ENCODE measurements around the gene SLAIN2. TPM values are rescaled to one million over a fixed set of nuclear protein-coding genes. Genes with fewer than 3 reads are reported as not detected.

SLAIN2 gene
- total RNA-seq, 1 experiment from 2014 or later: 30.8 TPM

DNA sequence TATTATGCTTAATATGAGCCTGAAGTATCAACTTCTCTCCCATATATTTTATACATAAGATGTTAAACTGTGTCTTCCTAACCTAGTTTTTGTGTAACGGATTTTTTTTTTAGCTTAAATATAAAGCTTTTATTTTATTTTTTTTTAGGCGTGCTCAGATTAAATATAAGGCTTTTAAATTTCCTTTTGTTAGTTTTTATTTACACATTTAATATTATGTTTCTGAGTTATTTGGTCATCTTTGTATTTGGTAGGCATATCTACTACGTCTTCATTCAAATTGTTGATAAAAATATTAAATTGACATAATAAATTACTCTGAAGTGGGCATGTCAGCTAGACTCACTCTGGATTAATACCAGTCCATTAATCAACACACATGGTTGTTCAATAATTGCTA, 4.2 kb downstream of the SLAIN2 start:
- H4K20me1 ChIP-seq (ENCODE audit: control insufficient read depth, insufficient read depth, insufficient read length): no peaks in the 10 kb centered on the region
- no peak for DNase-seq
- H2AK5ac ChIP-seq (ENCODE audit: insufficient read length, low read length): no peak overlapping the region
- H3K23me2 ChIP-seq (ENCODE audit: insufficient read length, low read depth, low read length, poor library complexity, severe bottlenecking): peaks cover 10% of the 10 kb centered on the region
- TF ChIP-seq, protein P1, sequence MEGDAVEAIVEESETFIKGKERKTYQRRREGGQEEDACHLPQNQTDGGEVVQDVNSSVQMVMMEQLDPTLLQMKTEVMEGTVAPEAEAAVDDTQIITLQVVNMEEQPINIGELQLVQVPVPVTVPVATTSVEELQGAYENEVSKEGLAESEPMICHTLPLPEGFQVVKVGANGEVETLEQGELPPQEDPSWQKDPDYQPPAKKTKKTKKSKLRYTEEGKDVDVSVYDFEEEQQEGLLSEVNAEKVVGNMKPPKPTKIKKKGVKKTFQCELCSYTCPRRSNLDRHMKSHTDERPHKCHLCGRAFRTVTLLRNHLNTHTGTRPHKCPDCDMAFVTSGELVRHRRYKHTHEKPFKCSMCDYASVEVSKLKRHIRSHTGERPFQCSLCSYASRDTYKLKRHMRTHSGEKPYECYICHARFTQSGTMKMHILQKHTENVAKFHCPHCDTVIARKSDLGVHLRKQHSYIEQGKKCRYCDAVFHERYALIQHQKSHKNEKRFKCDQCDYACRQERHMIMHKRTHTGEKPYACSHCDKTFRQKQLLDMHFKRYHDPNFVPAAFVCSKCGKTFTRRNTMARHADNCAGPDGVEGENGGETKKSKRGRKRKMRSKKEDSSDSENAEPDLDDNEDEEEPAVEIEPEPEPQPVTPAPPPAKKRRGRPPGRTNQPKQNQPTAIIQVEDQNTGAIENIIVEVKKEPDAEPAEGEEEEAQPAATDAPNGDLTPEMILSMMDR (conservative IDR thresholded peaks at IDR 0.05): no peak
- no peak overlapping the region for H2BK20ac ChIP-seq (ENCODE audit: low read depth, low read length, poor library complexity, severe bottlenecking)
- Mint-ChIP-seq H3K27me3 (ENCODE audit: low read depth) (no peaks in the 10 kb centered on the region), H3K4me3 (no peak overlapping the region), H3K9me3 (no peaks in the 10 kb centered on the region), H3K4me1 (peaks cover 49 to 50% of the 10 kb centered on the region in 2 experiments), H3K27ac (no peak overlapping the region), H3K36me3 (ENCODE audit: insufficient read depth in 1 of 3, low read depth in 3 of 3) (peaks cover 0 to 2% (median 0%) of the 10 kb centered on the region in 3 experiments; a peak in 1 of 7 replicates)
- no peak overlapping the region for H2BK120ac ChIP-seq (ENCODE audit: low read depth, low read length, poor library complexity, severe bottlenecking)
- no peak overlapping the region for H2AFZ ChIP-seq (ENCODE audit: low read length)
- H3K56ac ChIP-seq (ENCODE audit: insufficient read length, low read depth, low read length): no peak overlapping the region
- H4K5ac ChIP-seq (ENCODE audit: insufficient read length, low read depth, low read length): no peak overlapping the region
- H2BK12ac ChIP-seq (ENCODE audit: insufficient read length, low read depth, low read length): no peak overlapping the region
- no peaks in the 10 kb centered on the region for H3K79me1 ChIP-seq (ENCODE audit: insufficient read depth, low read depth, low read length, poor library complexity, severe bottlenecking)
- no peak overlapping the region for H4K91ac ChIP-seq (ENCODE audit: insufficient read length, low read depth, low read length)
- no peak overlapping the region for H4K8ac ChIP-seq (replicated peaks; ENCODE audit: insufficient read length, low read depth, low read length)
- no peak overlapping the region for H3K23ac ChIP-seq (ENCODE audit: insufficient read length, low read depth, low read length)
- H3K79me2 ChIP-seq (ENCODE audit: insufficient read depth, low read length): peaks cover 37% of the 10 kb centered on the region; the same call in 1 of the 2 replicates
- H3K4ac ChIP-seq (ENCODE audit: low read depth, low read length): no peak overlapping the region
- H3K9me3 ChIP-seq (ENCODE audit: control insufficient read depth, low read depth, low read length): no peaks in the 10 kb centered on the region
- H3K27me3 ChIP-seq (ENCODE audit: insufficient read depth, low read length): no peaks in the 10 kb centered on the region
- no peaks in the 10 kb centered on the region for H3K4me1 ChIP-seq (ENCODE audit: insufficient read depth, low read length)
- H3K4me2 ChIP-seq (ENCODE audit: insufficient read depth, insufficient read length, low read length): no peak overlapping the region
- H3K14ac ChIP-seq (ENCODE audit: insufficient read depth, low read length): no peak overlapping the region
- H3K27ac ChIP-seq (ENCODE audit: insufficient read length, low read depth, low read length): no peak overlapping the region
- no peak overlapping the region for H2BK5ac ChIP-seq (ENCODE audit: insufficient read length, low read length)
- H2BK15ac ChIP-seq (ENCODE audit: low read depth, low read length): no peak overlapping the region
- H3K18ac ChIP-seq (ENCODE audit: insufficient read length, low read depth, low read length): no peak overlapping the region
- no peak overlapping the region for H3T11ph ChIP-seq (ENCODE audit: low read length)
- no CpG with 5 or more reads among the region's 3 CpGs for WGBS (ENCODE audit: extremely low coverage, insufficient read length, low lambda C conversion rate)
- H3K9ac ChIP-seq (ENCODE audit: extremely low read depth, insufficient read length, low read length): no peak overlapping the region

Data from H9 (cell line).